Nephron progenitor cell (in vitro differentiated cells): ENCODE results near the gene ZNF184.

Source experiments
- DNase-seq: peaks from one replicate; pipeline ENCODE4 v3.0.0; 2021
- H3K27ac Mint-ChIP-seq: 2 replicates; pipeline ENCODE4 v1.8.0; 2021; ENCODE audit warnings: mild to moderate bottlenecking, moderate library complexity, mixed read lengths
- H3K27me3 Mint-ChIP-seq: 2 replicates; pipeline ENCODE4 v1.8.0; 2021; ENCODE audit warnings: mild to moderate bottlenecking, low read depth, mixed read lengths; ENCODE audit not compliant: poor library complexity
- H3K36me3 Mint-ChIP-seq: 2 replicates; pipeline ENCODE4 v1.8.0; 2021; ENCODE audit warnings: low read depth, mixed read lengths
- H3K4me1 Mint-ChIP-seq: 2 replicates; pipeline ENCODE4 v1.8.0; 2021; ENCODE audit warnings: mixed read lengths
- H3K4me3 Mint-ChIP-seq: 2 replicates; pipeline ENCODE4 v1.8.0; 2021; ENCODE audit warnings: mild to moderate bottlenecking, moderate library complexity, mixed read lengths
- H3K9me3 Mint-ChIP-seq: 2 replicates; pipeline ENCODE4 v1.8.0; 2021; ENCODE audit warnings: mild to moderate bottlenecking, moderate library complexity, mixed read lengths
- CTCF ChIP-seq: fragments of 200-600 bp; sonication (generic); IDR thresholded peaks from 2 replicates; pipeline ENCODE4 v1.5.0; 2021; ENCODE audit warnings: antibody characterized with exemption

Gene ZNF184

DNA sequence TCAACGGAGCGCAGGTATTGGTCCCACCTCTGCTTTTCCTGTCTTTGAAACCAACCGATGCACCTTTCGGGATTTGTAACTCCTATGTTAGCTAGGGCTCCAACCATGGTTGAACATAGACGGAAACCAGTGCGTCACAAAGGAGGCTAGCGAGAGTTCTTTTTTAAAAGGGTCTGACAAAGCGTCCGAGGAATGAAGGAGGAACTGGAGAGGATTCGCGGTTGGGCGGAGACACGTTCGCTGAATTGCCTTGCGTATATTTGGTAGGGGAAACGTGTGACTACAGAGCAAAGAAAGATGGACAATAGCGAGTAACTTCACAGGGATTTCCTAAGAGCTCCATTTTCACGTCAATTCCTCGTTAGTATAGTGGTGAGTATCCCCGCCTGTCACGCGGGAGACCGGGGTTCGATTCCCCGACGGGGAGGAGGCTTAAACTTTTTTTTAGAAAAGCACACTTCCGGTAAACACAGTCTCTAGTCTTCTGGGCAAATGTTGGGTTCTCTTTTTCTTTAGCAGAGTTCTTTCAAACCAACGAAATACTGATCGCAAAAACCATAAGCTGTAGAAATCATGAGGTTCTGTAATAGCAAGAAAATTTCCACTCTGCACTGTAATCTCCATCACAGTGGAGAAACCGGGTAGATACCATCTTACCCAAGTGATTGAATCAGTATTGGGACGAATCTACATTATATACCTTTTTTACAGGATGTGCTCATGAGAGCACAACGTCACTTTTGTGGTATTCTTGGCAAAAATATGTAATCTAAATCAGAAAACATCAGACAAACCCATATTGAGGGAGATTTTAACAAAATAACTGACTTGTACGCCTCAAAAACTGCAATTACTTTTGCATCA, 6.6 kb upstream of the ZNF184 start:
- Mint-ChIP-seq H3K27me3 (peaks cover 23% of the 10 kb centered on the region), H3K4me3 (no peak overlapping the region), H3K9me3 (peaks cover 14% of the 10 kb centered on the region), H3K27ac (no peak overlapping the region), H3K4me1 (no peaks in the 10 kb centered on the region), H3K36me3 (no peaks in the 10 kb centered on the region)
- no peak for TF ChIP-seq CTCF
- DNase-seq = peak; percentile 85

GRCh38 chr6:27478706-27479318, 5.9 kb upstream of the ZNF184 start:
- H3K27me3 Mint-ChIP-seq = peaks cover 29% of the 10 kb centered on the region
- H3K4me1 Mint-ChIP-seq = no peaks in the 10 kb centered on the region
- H3K27ac Mint-ChIP-seq = no peak overlapping the region
- no peak overlapping the region for H3K4me3 Mint-ChIP-seq
- DNase-seq = peak; percentile 81
- H3K36me3 Mint-ChIP-seq = no peaks in the 10 kb centered on the region
- no peak for TF ChIP-seq CTCF
- H3K9me3 Mint-ChIP-seq = peaks cover 14% of the 10 kb centered on the region

GRCh38 chr6:27478141-27478705, 5.3 kb upstream of the ZNF184 start:
- Mint-ChIP-seq H3K4me1 (no peaks in the 10 kb centered on the region), H3K9me3 (peaks cover 8% of the 10 kb centered on the region), H3K4me3 (no peak overlapping the region), H3K27me3 (peaks cover 31% of the 10 kb centered on the region), H3K27ac (no peak overlapping the region), H3K36me3 (no peaks in the 10 kb centered on the region)
- no peak for TF ChIP-seq CTCF
- no peak for DNase-seq

DNA sequence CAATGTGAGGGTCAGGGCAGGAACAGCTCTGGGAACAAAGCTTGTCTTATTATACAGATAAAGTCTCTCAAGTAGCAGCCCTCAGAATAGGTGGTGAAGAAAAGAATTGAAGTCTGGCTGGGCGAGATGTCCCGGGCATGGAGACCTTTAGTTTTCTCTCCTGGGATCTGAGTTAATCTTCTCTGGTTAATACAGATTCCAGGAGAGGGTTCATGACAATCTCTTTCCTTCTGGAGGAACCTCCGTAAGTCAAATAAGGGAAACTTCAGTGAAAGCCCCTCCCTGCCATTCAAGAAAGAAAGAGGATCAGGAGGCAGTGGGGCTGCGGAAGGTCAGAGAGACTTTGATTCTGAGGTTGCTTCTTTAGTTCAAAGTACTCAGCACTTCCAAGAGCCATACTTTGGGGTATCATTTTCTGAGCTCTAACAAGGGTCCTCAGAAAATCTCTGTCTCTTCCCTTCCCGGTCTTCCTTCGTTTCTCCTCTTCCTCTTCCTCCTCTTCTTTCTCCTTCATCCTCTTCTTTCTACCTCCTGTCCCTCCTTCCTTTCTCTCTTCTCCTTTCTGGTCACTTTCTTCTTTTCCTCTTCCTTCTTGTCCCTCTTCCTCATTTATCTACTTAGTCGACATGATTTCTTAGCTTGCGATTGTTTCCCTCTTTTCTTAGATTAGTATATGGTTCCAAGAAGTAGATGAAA, 4.6 kb upstream of the ZNF184 start:
- Mint-ChIP-seq H3K4me1 (peaks cover under 1% of the 10 kb centered on the region), H3K4me3 (no peak overlapping the region), H3K36me3 (no peaks in the 10 kb centered on the region), H3K27ac (no peak overlapping the region), H3K27me3 (peaks cover 32% of the 10 kb centered on the region), H3K9me3 (peaks cover 3% of the 10 kb centered on the region)
- TF ChIP-seq CTCF = no peak
- no peak for DNase-seq

DNA sequence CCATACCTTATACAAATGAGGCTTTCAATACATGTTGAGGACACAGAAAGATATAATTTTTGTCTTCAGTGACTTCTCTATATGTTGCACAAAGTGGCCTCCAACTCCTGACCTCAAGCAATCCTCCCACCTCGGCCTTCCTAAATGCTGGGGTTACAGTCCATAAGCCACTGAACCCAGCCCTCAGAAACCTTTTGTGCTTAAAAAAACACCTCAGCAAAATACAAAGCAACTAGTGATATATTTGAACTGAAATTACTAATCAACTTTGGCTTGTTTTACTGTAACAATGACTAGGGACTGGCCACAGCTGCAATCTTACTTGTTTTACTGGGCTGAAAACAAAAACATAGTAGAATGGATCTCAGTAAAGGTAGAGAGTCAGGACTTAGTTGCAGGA, 3.2 kb upstream of the ZNF184 start:
- no peak for DNase-seq
- H3K27me3 Mint-ChIP-seq = peaks cover 24% of the 10 kb centered on the region
- H3K4me3 Mint-ChIP-seq = no peak overlapping the region
- H3K4me1 Mint-ChIP-seq = peaks cover 14% of the 10 kb centered on the region
- H3K9me3 Mint-ChIP-seq = peaks cover 3% of the 10 kb centered on the region
- H3K27ac Mint-ChIP-seq = no peak overlapping the region
- TF ChIP-seq CTCF = no peak
- peaks cover 4% of the 10 kb centered on the region for H3K36me3 Mint-ChIP-seq
